Measurements from ENCODE around the gene MMP17.

The MMP17 gene

DNA sequence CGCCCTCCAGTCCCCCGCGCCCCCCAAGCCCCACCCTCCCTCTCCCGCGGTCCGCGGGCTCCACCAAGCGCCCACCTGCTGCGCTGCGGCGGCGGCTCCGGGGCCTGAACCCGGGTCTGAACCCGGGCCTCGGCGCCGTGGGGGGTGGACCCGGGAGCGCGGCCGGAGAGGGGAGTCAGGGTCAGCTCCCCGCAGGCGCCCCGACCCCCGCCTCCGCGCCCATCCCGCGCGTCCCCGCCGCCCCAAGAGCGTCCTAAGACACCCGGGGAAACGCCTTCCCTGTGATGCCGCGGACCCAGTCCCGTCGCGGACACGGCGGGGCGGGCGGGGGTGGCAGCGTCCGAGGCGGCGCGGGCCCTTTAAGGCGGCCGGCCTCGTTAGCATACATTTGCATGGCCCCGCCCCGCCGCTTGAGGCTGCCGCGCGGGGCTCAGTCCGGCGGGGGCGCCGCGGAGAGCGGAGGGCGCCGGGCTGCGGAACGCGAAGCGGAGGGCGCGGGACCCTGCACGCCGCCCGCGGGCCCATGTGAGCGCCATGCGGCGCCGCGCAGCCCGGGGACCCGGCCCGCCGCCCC is at the start of gene MMP17:
MMP17 (plus strand) TSS at position 433 of the 574 bp plus-strand sequence; CDS start at position 535, 102 bp downstream.
- no peak for DNase-seq

DNA sequence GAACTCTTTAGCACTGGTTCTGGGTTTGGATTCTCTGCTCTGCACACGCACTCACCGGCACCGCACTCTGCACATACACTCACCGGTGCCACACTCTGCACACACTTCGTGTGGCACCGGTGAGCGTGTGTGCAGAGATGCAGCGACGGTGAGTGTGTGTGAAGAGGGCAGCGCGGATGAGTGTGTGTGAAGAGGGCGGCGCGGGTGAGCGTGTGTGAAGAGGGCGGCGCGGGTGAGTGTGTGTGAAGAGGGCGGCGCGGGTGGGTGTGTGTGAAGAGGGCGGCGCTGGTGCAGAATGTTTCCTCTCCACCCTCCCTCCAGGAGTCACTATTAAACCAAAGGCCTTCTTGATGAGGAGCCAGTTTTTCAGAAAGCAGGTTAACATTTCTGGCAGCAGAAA is 49.2 kb upstream of the MMP17 start:
- no peak for DNase-seq

DNA sequence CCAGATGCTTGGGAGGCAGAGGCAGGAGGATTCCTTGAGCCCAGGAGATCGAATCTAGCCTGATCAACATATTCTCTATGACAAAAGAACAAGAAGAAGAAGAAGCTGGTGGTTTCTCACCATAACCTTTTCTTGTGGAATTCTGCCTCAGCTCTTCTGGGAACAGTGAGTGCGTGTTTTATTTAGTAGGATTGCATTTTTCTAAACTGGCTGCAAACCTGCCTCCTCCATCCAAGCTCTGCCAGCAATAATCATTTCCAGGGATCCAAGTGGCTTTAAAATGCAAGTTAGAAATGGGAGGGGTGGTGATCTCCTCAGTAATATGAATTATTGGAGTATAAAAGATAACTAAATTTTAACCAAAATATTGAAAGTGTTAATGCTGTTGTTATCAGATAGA is 46.1 kb upstream of the MMP17 start:
- no peak for DNase-seq

DNA sequence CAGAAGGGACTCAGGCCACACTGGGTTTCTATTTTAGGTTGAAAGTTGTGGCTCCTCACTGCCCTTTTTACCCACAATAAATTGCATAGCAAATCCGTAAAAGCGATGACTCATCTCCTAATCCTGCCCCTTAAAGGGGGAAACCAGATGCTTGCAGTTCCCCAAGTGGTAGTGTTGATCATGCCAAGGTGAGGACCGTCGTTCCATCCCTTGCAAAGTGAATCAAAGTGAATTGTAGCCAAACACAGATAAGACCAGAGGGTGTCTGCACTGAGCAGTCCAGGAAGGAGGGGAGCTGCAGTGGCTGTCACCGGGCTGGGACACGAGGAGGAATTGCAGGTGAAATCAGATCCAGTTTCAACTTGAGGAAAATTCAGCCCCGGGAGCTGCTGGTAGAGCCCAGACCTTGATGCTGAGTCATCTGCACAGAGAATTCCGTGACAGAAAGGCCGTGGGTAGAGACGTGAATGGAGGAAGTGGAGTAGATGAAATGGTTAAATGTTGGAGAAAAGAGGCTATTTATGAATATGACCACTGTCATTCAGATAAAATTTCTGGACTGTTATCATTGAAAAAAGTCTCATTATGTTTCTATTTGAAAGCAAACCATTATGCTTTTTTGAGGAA is 44.2 kb upstream of the MMP17 start:
- DNase-seq, result no peak

DNA sequence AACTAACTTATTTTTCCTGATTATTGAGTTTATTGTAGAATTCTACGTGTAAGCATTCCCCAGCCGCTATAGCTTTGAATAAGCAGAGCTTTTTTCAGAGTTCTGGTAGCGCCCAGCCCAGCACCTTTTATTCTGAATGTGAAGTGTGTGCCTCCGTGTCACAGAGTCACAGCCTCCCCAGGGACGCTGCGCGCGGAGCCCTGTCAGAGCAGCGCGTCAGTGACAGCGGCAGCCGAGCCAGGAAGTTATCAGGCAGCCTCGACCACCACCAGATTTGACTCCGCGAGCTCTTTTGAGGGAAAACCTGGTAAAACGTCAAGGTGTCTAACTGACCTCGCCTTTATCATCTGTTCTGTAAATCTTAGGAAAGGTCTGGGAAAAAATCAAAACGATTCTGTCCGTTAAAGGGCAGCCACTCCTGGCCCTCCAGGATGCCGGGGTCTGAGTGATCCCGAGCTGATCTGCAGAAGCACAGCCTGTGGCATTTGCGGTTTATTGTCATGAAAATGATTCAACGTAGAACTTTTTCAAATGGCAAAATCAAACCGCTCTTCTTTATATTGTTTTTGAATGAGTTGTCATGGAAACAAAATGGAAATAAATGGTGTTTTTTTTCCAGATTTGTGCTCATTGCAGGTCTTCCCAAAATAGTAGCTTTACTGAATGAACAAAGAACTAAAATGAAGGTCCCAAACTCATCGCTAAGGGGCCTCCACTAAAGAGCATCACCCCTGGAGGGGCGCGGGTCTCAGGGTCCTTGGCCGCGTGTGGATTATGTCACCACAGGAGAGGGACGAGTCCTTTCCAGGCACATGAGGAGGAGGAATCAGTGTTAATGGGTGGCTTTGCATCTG is 43.1 kb upstream of the MMP17 start:
- DNase-seq, result no peak

DNA sequence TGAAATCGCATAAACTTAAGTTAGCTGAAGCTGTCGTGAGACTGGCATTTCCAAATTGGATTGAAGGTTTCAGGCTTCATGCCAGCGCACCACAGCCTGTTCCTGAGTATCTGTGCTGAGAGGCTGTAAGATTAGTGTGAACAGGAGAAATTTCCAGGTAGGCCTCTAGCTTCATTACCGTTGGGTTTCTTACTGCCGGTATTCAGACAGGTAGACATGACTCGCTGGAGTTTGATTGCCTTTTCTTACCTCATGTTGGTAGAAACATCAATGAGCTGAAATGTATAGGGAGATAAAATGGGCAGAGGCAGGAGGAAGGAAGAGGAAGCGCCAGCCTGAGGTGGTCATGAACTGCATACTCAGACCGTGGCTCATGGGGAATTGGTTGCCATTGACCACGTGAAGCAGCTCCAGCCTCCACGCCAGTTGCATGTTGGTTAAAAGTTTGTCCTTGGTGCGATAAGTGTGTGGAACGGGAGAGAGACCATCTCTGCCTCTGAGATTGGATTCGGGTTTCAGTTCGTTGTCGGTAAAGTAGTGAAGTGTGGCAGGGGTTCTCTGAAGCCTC is 42.3 kb upstream of the MMP17 start:
- no peak for DNase-seq

DNA sequence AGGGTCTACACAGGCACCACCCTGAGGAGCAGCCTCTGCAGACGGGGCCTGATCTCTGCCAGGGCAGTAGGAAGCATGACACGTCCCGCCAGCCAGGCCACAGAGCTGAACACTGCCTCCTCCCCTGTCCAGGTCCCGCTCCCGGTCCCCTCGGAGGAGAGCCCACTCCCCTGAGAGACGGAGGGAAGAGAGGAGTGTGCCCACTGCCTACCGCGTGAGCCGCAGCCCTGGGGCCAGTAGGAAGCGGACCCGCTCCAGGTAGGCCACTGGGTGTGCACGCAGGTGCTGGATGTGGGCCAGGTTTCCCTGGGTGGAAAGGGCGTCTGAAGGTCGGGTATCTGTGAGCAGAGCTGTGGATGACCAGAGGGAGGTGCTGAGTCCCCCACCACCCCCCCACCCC is 41.9 kb upstream of the MMP17 start:
- no peak for DNase-seq

DNA sequence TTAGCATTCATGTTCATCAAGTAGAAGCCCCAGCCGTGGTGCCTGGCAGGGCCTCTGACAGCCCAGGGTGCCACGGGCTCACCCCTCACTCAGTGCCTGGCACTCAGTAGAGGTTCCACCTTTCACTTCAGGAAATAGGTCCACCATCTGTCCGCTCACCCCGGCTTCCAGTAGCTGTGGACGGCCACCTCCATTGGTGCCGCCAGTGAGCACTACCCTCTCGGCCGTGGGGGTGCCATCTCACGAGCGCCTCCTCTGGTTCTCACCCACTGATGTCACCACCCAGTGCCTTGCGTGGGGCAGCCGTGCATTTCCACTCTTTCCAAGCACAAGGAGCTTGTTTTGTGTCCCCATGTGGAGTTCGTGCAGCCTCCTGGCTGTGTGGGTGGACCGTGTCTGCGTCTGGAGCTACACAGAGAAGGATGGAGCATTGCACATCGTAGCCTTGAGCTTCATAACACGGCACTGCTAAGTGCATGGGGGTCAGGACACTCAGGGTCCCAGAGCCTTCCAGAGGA is 41.0 kb upstream of the MMP17 start:
- DNase-seq, result no peak

DNA sequence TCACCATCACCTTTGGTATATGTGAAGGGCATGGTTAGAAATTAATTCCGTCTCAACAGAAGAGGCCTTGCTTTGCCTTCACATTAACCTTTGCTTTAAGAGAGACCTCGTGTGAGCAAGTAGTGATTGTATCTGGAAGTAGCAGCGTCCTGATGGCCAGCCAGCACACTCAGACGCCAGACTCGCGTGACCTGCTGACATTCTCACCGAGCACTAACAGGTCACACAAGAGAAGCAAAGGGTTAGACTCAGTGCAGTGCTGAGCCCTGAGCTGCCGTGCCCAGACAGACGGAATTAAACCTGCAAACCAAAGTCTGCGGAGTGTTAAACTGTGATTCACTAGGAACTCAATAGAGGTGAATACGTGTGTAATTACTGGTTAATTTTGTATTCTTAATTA is 40.1 kb upstream of the MMP17 start:
- DNase-seq, result no peak

DNA sequence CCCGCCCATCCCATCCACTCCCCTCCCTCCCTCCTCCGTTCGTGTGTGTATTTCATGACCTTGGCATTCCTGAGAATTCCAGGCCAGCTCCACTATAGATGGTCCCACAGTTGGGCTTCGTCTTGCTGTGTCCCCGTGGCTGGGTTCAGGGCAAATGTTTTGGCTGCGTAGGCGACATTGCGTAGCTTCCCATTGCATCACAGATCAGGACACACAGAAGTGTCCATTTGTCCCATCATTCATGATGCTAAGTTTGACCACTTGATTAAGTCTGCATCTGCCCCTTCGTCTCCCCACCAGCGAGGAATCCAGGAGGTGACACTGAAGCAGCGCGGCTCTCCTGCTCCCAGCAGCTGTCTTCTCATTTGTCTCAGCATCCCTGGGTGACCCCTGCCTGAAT is 38.6 kb upstream of the MMP17 start:
- DNase-seq, result no peak

DNA sequence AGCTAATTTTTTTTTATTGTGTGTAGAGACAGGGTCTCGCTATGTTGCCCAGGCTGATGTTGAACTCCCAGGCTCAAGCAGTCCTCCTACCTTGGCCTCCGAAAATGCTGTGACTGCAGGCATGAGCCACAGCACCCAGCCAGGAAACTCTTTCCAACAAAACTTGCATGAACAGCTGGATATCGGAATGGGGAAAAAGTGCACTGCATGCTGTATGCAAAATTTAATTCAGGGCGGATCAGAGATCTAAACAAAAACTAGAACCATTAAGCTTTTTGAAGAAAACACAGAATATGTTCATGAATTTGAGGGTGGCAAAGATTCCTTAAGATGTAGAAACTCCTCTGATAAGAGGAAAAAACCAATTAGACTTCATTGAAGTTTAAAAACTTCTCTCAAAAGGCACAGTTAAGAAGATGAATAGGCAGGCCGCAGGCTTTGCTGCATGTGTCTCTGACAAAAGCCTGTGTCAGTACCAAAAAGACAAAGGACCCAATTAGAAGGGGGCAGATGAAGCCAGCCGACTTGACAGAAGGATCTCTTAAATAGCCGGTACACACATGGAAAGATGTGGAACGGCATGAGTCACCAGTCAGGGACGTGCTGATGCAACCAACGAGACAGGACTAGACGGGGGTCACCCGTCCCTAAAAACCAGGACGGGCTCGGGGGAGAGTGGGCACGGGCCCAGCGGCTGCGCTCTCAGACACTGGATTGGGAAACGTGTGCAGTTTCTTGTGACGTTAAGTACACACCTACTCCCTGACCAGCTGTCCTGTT is 34.8 kb upstream of the MMP17 start:
- no peak for DNase-seq

DNA sequence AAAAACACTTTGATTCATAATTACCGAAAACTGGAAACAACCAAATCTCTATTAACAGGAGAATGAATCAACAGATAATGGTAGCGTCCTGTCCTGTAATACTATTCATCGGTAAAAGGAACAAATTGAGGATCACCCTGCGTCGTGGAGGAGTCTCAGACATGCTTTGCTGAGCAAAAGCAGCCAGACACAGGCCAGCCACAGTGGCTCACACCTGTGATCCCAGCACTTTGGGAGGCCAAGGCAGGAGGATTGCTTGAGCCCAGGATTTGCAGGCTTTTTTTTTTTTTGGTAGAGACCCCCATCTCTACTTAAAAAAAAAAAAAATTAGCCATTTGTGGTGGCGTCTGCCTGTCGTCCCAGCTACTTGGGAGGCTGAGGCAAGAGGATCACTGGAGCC is 34.1 kb upstream of the MMP17 start:
- DNase-seq, result no peak

DNA sequence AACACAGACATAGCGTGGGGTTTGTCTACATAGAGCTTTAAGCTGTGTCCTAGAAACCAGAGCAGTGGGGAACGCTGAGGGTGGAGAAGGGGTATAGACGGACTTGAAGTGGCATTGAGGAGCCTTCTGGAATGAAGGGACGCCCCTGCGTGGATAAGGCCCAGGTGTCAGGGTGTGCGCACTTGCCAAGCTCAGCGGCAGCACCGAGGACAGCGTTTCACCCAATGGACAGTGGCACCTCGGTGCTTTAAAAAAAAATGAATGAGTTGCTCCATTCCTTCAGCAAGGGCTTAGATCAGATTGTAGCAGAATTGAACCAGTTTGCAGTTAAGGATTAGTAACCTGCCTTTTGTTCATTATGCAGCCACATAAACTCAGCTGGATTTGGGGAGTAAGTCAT is 33.6 kb upstream of the MMP17 start:
- DNase-seq, result no peak

DNA sequence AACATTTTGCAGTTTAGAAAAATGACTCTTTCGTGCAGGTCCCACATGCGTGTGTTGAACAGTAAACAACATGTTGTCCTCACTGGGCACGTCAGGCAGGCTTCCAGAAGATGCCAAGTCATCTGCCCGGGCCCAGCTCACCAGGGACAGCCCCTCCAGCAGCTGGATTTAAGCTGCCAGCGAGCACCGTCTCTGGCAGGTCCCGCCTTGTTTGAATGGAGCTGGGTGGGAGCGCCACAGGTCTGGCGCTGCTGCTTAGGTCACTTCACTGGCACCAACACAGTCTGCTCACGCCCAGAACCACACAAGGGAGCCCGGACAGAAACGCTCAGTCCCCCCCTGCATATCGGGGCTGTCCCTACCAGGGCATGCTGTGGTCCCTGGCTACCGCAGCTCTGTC is 33.1 kb upstream of the MMP17 start:
- DNase-seq, result no peak

DNA sequence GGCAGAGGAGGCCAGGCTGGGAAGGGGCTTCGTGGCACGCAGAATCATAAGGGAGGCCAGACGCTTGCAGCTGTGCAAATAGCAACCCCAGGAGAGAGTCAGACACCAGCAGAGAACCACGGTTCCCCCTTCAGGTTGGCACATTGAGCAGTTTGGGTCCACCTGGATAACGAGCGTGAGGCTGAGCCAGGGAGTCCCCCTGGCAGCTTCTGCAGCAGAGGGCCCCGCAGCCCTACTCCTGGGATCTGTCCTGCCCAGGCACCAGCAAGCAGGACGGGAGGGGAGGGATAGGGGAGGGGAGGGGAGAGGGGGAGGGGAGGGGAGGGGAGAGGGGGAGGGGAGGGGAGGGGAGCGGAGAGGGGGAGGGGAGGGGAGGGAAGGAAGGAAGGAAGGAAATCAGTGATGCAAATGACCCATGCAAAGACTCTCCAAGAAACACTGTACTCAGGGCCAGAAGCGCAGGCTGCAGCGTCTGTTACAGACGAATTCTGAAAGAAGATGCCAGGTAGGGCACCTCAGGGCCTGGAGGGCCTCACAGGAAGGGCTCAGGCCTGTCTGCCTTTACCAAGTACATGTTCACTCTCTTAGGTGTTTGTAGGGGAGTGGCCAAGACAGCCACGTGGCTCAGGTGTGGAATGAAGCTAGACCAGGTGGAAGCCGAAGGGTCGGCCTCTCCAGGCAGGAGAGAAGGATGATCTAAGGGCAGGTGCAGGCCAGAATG is 32.3 kb upstream of the MMP17 start:
- DNase-seq, result no peak

DNA sequence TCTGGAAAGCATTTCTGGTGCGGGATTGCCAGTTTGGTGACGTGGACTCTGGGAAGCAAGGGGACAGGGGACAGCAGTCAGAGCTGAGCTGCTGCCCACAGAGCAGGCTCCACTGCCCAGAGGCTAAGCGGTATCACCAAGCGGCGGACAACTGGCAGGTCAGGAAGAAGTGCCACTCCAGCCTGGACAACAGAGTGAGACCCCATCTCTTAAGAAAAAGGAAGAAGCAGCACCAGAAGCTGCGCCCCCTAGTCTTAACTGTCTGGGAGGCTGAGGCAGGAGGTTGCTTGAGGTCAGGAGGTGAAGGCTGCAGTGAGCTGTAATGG is 31.8 kb upstream of the MMP17 start:
- no peak for DNase-seq

DNA sequence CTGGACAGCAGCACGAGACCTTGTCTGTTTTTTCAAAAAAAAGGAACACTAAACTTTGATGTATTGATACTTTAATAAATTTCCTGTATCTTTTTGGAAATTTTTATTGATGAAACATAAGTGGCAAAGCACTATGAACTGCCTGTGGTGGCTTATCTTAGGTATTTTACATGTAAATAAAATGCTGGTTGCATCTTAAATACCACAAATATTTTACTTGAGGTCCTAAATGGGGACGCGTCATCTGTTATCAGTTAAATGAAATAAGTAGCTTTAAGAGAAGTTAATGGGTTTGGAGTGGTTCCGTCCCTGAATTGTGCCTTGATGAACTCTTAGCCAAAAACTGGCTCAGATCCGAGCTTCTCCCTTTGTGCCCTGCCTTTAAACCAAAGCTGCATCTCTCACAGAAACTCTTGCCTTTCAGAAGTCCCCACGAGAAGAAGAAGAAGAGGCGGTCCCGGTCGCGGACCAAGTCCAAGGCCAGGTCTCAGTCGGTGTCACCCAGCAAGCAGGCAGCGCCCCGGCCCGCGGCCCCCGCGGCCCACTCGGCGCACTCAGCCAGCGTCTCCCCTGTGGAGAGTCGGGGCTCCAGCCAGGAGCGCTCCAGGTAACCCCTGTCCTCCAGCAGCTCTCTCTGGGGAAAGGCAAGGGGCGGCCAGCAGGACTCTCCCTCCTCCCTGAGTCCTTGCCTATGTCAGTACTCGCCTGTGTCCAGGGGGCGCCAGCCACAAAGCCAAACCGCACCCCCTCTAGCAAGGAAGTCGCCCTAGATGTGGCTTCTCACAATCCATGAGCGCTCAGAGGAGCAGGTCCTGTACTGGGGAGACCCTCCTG is 31.2 kb upstream of the MMP17 start:
- no peak for DNase-seq

DNA sequence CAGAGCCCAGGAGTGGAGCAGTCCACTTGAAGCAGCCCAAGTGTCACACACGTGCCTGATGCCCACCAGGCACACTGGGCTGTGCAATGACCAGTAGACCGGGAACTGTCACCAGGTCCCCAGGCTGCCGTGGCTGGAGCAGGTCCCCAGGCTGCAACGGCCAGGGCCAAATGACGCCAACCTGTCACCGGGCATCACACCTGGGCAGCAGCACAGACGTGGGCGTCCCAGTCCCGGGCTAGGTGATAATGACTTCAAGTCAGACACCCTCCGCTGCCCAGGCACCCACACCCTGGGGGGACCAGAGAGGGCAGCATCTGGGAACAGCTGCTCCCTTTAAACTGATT is 30.6 kb upstream of the MMP17 start:
- DNase-seq, result no peak

DNA sequence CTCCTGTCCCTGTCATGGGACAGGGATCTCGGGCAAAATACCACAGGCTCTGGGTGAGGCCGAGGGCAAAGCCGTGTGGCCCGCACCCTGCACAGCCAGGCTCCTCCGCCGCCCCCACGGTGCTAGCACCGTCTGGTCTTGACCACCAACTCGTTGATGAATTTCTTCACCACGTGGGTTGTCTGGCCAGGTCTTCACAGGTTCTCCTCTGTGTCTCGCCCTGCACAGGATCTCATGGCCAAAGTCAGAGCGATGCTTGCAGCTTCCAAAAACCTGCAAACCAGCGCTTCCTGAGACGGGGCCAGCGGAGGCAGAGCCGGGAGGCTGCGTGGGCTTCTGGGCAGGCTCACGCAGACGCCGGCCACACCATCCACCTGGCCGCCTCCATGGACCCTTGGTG is 29.0 kb upstream of the MMP17 start:
- no peak for DNase-seq

DNA sequence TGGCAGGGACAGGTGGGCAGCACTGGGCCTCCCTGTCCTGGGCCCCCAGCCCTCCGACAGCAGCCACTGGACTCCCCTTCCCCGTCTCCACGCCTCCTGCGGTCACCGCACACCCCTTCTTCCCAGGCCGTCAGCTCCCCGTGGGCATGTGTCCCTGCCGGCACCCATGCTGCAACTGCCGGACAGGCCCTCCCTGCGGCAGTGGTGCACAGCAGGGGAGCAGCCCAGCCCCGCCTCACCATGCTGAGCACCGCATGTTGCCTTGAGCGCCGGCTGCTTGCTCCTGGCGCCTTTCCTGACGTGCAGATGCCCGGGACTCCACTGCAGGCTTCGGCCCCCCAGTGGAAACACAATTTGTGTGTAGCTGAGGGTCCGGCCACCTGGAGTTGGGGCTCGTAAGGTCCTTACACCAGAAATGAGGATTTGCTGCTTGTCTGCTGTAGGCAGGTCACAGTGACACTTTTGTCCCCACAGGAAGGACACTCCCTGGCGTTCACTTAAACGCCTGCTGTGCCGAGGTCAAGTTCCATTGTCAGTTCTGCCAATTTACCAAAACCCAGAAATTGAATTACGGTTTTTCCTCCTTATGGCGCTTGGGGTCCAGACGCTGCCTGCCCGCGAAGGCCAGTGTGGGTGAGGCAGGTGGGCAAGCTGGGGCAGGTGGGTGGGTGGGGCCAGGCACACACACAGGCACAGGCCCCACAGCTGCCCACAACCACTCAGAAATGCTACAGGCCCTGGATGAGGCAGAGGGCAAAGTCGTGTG is 28.2 kb upstream of the MMP17 start:
- DNase-seq, result no peak
